ENCODE measurements around the gene GALNT8. TPM values are rescaled to one million over a fixed set of nuclear protein-coding genes. Genes with fewer than 3 reads are reported as not detected.

The GALNT8 gene
- total RNA-seq, 1 experiment from 2014 or later, result 5.4 TPM

DNA sequence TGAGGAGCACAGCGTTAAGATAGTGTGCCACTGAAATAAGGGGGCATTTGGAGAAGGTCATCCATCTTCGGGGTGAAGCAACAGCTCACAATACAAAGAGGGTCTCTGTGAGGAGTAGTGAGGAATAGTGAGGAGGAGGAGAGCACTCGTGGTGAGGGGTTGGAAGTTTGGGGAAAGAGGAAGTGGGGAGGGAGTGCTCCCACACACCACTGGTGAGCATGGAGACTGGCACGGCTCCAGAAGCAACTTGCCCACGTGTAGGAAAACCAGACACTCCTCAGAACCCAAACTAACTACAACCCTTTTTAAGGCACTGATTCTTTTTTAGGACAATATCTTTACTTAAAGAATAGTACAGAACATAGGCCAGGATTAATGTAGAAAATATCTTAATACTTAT is 48.9 kb downstream of the GALNT8 start:
- Mint-ChIP-seq H3K9me3 (no peaks in the 10 kb centered on the region), H3K4me1 (no peaks in the 10 kb centered on the region), H3K4me3 (no peak overlapping the region), H3K27ac (no peak overlapping the region), H3K36me3 (ENCODE audit: insufficient read depth in 1 of 3, low read depth in 3 of 3) (peaks cover 0 to 8% (median 3%) of the 10 kb centered on the region in 3 experiments; a peak in 4 of 7 replicates), H3K27me3 (ENCODE audit: low read depth) (no peaks in the 10 kb centered on the region)
- Histone ChIP-seq H2BK12ac (ENCODE audit: insufficient read length, low read depth, low read length) (no peak overlapping the region), H3K4me2 (ENCODE audit: insufficient read depth, insufficient read length, low read length) (no peak overlapping the region), H2AK5ac (ENCODE audit: insufficient read length, low read length) (no peak overlapping the region), H3K56ac (ENCODE audit: insufficient read length, low read depth, low read length) (no peak overlapping the region), H3K79me1 (ENCODE audit: insufficient read depth, low read depth, low read length, poor library complexity, severe bottlenecking) (no peaks in the 10 kb centered on the region), H4K91ac (ENCODE audit: insufficient read length, low read depth, low read length) (no peak overlapping the region), H3K9me3 (ENCODE audit: control insufficient read depth, low read depth, low read length) (no peaks in the 10 kb centered on the region), H3T11ph (ENCODE audit: low read length) (no peak overlapping the region), H3K27me3 (ENCODE audit: insufficient read depth, low read length) (no peaks in the 10 kb centered on the region), H3K4me1 (ENCODE audit: insufficient read depth, low read length) (no peaks in the 10 kb centered on the region), H3K23me2 (ENCODE audit: insufficient read length, low read depth, low read length, poor library complexity, severe bottlenecking) (no peaks in the 10 kb centered on the region), H3K4ac (ENCODE audit: low read depth, low read length) (no peak overlapping the region), H3K23ac (ENCODE audit: insufficient read length, low read depth, low read length) (no peak overlapping the region), H3K9ac (ENCODE audit: extremely low read depth, insufficient read length, low read length) (no peak overlapping the region), H3K14ac (ENCODE audit: insufficient read depth, low read length) (no peak overlapping the region), H2BK120ac (ENCODE audit: low read depth, low read length, poor library complexity, severe bottlenecking) (no peak overlapping the region), H2BK5ac (ENCODE audit: insufficient read length, low read length) (no peak overlapping the region), H2BK20ac (ENCODE audit: low read depth, low read length, poor library complexity, severe bottlenecking) (no peak overlapping the region), H2AFZ (ENCODE audit: low read length) (no peak overlapping the region), H4K8ac (replicated peaks; ENCODE audit: insufficient read length, low read depth, low read length) (no peak overlapping the region), H4K20me1 (ENCODE audit: control insufficient read depth, insufficient read depth, insufficient read length) (no peaks in the 10 kb centered on the region), H2BK15ac (ENCODE audit: low read depth, low read length) (no peak overlapping the region), H4K5ac (ENCODE audit: insufficient read length, low read depth, low read length) (no peak overlapping the region), H3K18ac (ENCODE audit: insufficient read length, low read depth, low read length) (no peak overlapping the region), H3K27ac (ENCODE audit: insufficient read length, low read depth, low read length) (no peak overlapping the region), H3K79me2 (ENCODE audit: insufficient read depth, low read length) (no peaks in the 10 kb centered on the region)
- no peak for DNase-seq
- no peak for TF ChIP-seq CTCF (conservative IDR thresholded peaks at IDR 0.05)
- no CpG with 5 or more reads among the region's 5 CpGs for WGBS (ENCODE audit: extremely low coverage, insufficient read length, low lambda C conversion rate)

Data from H9 (cell line).